GM23338 (cell line): Measurements from ENCODE around the gene MEGF11. TPM values are rescaled to one million over a fixed set of nuclear protein-coding genes. Genes with fewer than 3 reads are reported as not detected.

ENCODE experiments used
- ATAC-seq: fragments of 200-7000 bp; cut with Tn5 transposase; 3 replicates; pipeline ENCODE4 v1.9.1; 2020
- DNase-seq: peaks from one replicate; pipeline ENCODE4 v3.0.0-alpha.2; 2015; ENCODE audit warnings: low spot score
- H2AFZ ChIP-seq: fragments of 200-600 bp; sonication (generic); 2 replicates; pipeline ENCODE4 v1.8.0; 2016; ENCODE audit warnings: antibody characterized with exemption, mild to moderate bottlenecking, moderate library complexity
- H3F3A ChIP-seq: fragments of 200-600 bp; sonication (generic); replicated peaks from 2 replicates; pipeline ENCODE4 v1.8.0; 2017; ENCODE audit warnings: antibody characterized with exemption, mixed run types, low read depth
- H3K27ac ChIP-seq: fragments of 200-600 bp; sonication (generic); 2 replicates; pipeline ENCODE4 v1.6.1; 2016; ENCODE audit warnings: low read depth
- H3K27me3 ChIP-seq: fragments of 200-600 bp; sonication (generic); 2 replicates; pipeline ENCODE4 v1.8.0; 2016; ENCODE audit warnings: mild to moderate bottlenecking, mixed run types, moderate library complexity; ENCODE audit not compliant: insufficient read depth
- H3K36me3 ChIP-seq: fragments of 200-600 bp; sonication (generic); 2 replicates; pipeline ENCODE4 v1.8.0; 2016; ENCODE audit warnings: mild to moderate bottlenecking; ENCODE audit not compliant: insufficient read depth
- H3K4me1 ChIP-seq: fragments of 200-600 bp; sonication (generic); 2 replicates; pipeline ENCODE4 v1.8.0; 2016; ENCODE audit warnings: mild to moderate bottlenecking, moderate library complexity; ENCODE audit not compliant: insufficient read depth
- H3K4me2 ChIP-seq: fragments of 200-600 bp; sonication (generic); 2 replicates; pipeline ENCODE4 v1.7.1; 2017; ENCODE audit warnings: mixed run types
- H3K4me3 ChIP-seq: fragments of 200-600 bp; sonication (generic); 2 replicates; pipeline ENCODE4 v1.6.1; 2016; ENCODE audit warnings: mixed run types
- H3K79me2 ChIP-seq: fragments of 200-600 bp; sonication (generic); replicated peaks from 2 replicates; pipeline ENCODE4 v1.8.0; 2017; ENCODE audit warnings: mild to moderate bottlenecking; ENCODE audit not compliant: insufficient read depth
- H3K9me2 ChIP-seq: fragments of 200-600 bp; sonication (generic); 2 replicates; pipeline ENCODE4 v1.8.0; 2017; ENCODE audit not compliant: insufficient read depth
- H4K20me1 ChIP-seq: fragments of 200-600 bp; sonication (generic); replicated peaks from 2 replicates; pipeline ENCODE4 v1.8.0; 2017; ENCODE audit warnings: mild to moderate bottlenecking; ENCODE audit not compliant: insufficient read depth
- H3K27ac Mint-ChIP-seq: 2 replicates; pipeline ENCODE4 v1.8.0; 2020; ENCODE audit warnings: inconsistent platforms, mild to moderate bottlenecking, moderate library complexity, mixed read lengths
- H3K27me3 Mint-ChIP-seq: 3 replicates; pipeline ENCODE4 v1.8.0; 2022; ENCODE audit warnings: low read depth, mild to moderate bottlenecking, moderate library complexity, mixed read lengths, inconsistent platforms; ENCODE audit not compliant: insufficient read depth, poor library complexity
- H3K36me3 Mint-ChIP-seq: 3 replicates; pipeline ENCODE4 v1.8.0; 2021; ENCODE audit warnings: low read depth, mild to moderate bottlenecking, inconsistent platforms, moderate library complexity, mixed read lengths
- H3K4me1 Mint-ChIP-seq: 3 replicates; pipeline ENCODE4 v1.8.0; 2020; ENCODE audit warnings: mild to moderate bottlenecking, inconsistent platforms, mixed read lengths
- H3K4me3 Mint-ChIP-seq: 3 replicates; pipeline ENCODE4 v1.8.0; 2021; ENCODE audit warnings: moderate library complexity, mild to moderate bottlenecking, inconsistent platforms, mixed read lengths
- H3K9me3 Mint-ChIP-seq: 3 replicates; pipeline ENCODE4 v1.8.0; 2020; ENCODE audit warnings: moderate library complexity, mild to moderate bottlenecking, inconsistent platforms, mixed read lengths
- polyA plus RNA-seq: library from polyadenylated mRNA; unstranded; fragments of >200 nt; fragmentation: Nextera tagmentation; extraction: Ambion mirVana; gene quantifications from 2 replicates; pipeline ENCODE4 v1.2.1, GENCODE V29; 2016
- total RNA-seq: library from RNA; depleted of rRNA; stranded (reverse); fragments of >200 nt; shearing (Covaris generic); gene quantifications from 2 replicates; pipeline ENCODE4 v1.2.3, GENCODE V29; 2014
- TF ChIP-seq, protein P1 (sequence below): IDR thresholded peaks from one replicate; pipeline ENCODE4 v1.6.1; 2018; ENCODE audit warnings: antibody characterized with exemption; ENCODE audit not compliant: unreplicated experiment
- TF ChIP-seq, protein P2 (sequence below): fragments of 250-450 bp; sonication (Bioruptor Pico); IDR thresholded peaks from 2 replicates; pipeline ENCODE4 v1.5.0; 2020; ENCODE audit warnings: mild to moderate bottlenecking, moderate library complexity

The MEGF11 gene
- total and polyA plus RNA-seq, 2 experiments from 2014 or later, result 1.3 to 1.9 TPM

DNA sequence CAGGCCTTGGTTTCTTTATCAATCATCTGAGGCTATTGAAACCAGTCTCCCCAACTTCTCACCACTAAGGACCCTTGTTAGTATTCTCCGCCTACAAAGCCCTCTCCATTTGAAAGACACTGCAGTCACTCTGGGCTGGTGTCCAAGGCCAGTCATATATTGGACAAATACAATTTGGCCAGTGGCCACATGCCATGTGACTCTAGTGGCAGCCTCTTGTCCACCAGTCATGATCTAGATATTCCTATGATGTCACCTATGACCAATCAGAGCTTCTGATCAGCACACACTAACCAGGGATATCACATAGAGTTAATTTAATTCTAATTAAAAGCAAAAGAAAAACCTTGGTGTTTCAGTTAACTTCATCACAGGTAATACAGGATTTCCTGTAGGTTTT lies 316.1 kb downstream of the MEGF11 start:
- Mint-ChIP-seq H3K4me1 (peaks cover 3% of the 10 kb centered on the region; the same call in 2 of the 3 replicates), H3K36me3 (no peaks in the 10 kb centered on the region), H3K4me3 (no peak overlapping the region), H3K9me3 (no peaks in the 10 kb centered on the region), H3K27ac (no peak overlapping the region), H3K27me3 (peaks cover 9% of the 10 kb centered on the region)
- DNase-seq (no peak), ATAC-seq (no peak)
- Histone ChIP-seq H3K4me3 (no peak overlapping the region), H3K4me1 (no peaks in the 10 kb centered on the region), H3K9me2 (no peaks in the 10 kb centered on the region), H3K27ac (no peak overlapping the region), H3K36me3 (no peaks in the 10 kb centered on the region), H3K4me2 (no peak overlapping the region), H3K79me2 (no peaks in the 10 kb centered on the region), H3K27me3 (no peaks in the 10 kb centered on the region), H2AFZ (no peak overlapping the region), H4K20me1 (no peaks in the 10 kb centered on the region), H3F3A (no peaks in the 10 kb centered on the region)
- TF ChIP-seq, protein P1, sequence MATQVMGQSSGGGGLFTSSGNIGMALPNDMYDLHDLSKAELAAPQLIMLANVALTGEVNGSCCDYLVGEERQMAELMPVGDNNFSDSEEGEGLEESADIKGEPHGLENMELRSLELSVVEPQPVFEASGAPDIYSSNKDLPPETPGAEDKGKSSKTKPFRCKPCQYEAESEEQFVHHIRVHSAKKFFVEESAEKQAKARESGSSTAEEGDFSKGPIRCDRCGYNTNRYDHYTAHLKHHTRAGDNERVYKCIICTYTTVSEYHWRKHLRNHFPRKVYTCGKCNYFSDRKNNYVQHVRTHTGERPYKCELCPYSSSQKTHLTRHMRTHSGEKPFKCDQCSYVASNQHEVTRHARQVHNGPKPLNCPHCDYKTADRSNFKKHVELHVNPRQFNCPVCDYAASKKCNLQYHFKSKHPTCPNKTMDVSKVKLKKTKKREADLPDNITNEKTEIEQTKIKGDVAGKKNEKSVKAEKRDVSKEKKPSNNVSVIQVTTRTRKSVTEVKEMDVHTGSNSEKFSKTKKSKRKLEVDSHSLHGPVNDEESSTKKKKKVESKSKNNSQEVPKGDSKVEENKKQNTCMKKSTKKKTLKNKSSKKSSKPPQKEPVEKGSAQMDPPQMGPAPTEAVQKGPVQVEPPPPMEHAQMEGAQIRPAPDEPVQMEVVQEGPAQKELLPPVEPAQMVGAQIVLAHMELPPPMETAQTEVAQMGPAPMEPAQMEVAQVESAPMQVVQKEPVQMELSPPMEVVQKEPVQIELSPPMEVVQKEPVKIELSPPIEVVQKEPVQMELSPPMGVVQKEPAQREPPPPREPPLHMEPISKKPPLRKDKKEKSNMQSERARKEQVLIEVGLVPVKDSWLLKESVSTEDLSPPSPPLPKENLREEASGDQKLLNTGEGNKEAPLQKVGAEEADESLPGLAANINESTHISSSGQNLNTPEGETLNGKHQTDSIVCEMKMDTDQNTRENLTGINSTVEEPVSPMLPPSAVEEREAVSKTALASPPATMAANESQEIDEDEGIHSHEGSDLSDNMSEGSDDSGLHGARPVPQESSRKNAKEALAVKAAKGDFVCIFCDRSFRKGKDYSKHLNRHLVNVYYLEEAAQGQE, result no peak
- TF ChIP-seq, protein P2, sequence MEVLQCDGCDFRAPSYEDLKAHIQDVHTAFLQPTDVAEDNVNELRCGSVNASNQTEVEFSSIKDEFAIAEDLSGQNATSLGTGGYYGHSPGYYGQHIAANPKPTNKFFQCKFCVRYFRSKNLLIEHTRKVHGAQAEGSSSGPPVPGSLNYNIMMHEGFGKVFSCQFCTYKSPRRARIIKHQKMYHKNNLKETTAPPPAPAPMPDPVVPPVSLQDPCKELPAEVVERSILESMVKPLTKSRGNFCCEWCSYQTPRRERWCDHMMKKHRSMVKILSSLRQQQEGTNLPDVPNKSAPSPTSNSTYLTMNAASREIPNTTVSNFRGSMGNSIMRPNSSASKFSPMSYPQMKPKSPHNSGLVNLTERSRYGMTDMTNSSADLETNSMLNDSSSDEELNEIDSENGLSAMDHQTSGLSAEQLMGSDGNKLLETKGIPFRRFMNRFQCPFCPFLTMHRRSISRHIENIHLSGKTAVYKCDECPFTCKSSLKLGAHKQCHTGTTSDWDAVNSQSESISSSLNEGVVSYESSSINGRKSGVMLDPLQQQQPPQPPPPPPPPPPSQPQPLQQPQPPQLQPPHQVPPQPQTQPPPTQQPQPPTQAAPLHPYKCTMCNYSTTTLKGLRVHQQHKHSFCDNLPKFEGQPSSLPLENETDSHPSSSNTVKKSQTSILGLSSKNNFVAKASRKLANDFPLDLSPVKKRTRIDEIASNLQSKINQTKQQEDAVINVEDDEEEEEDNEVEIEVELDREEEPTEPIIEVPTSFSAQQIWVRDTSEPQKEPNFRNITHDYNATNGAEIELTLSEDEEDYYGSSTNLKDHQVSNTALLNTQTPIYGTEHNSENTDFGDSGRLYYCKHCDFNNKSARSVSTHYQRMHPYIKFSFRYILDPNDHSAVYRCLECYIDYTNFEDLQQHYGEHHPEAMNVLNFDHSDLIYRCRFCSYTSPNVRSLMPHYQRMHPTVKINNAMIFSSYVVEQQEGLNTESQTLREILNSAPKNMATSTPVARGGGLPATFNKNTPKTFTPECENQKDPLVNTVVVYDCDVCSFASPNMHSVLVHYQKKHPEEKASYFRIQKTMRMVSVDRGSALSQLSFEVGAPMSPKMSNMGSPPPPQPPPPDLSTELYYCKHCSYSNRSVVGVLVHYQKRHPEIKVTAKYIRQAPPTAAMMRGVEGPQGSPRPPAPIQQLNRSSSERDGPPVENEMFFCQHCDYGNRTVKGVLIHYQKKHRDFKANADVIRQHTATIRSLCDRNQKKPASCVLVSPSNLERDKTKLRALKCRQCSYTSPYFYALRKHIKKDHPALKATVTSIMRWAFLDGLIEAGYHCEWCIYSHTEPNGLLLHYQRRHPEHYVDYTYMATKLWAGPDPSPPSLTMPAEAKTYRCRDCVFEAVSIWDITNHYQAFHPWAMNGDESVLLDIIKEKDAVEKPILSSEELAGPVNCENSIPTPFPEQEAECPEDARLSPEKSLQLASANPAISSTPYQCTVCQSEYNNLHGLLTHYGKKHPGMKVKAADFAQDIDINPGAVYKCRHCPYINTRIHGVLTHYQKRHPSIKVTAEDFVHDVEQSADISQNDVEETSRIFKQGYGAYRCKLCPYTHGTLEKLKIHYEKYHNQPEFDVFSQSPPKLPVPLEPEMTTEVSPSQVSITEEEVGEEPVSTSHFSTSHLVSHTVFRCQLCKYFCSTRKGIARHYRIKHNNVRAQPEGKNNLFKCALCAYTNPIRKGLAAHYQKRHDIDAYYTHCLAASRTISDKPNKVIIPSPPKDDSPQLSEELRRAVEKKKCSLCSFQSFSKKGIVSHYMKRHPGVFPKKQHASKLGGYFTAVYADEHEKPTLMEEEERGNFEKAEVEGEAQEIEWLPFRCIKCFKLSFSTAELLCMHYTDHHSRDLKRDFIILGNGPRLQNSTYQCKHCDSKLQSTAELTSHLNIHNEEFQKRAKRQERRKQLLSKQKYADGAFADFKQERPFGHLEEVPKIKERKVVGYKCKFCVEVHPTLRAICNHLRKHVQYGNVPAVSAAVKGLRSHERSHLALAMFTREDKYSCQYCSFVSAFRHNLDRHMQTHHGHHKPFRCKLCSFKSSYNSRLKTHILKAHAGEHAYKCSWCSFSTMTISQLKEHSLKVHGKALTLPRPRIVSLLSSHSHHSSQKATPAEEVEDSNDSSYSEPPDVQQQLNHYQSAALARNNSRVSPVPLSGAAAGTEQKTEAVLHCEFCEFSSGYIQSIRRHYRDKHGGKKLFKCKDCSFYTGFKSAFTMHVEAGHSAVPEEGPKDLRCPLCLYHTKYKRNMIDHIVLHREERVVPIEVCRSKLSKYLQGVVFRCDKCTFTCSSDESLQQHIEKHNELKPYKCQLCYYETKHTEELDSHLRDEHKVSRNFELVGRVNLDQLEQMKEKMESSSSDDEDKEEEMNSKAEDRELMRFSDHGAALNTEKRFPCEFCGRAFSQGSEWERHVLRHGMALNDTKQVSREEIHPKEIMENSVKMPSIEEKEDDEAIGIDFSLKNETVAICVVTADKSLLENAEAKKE (CRISPR knock-in tag), result no peak
